Cardiac septum (tissue), 1 donor: Measurements from ENCODE around the gene EEA1. TPM values are rescaled to one million over a fixed set of nuclear protein-coding genes. Genes with fewer than 3 reads are reported as not detected.
"Not testable (repeated sequence)": the region's sequence is repeated elsewhere in the genome, so short reads cannot be mapped to it uniquely, and the experiment has no call there.

Experiments used
- DNase-seq: peaks from one replicate; pipeline ENCODE4 v3.0.0-alpha.2; 2020; ENCODE audit warnings: low spot score
- intact Hi-C: fragments of 100-400 bp; cut with DNase I; formaldehyde crosslinking; loops from one replicate; pipeline ENCODE4 v1.14.0; 2022
- total RNA-seq: library from RNA; stranded (reverse); fragmentation: NEBNext Ultra II Directional; extraction: Animal tissue kit (Norgen Biotek cat#: 25700); gene quantifications from one replicate; pipeline ENCODE4 v1.2.1, GENCODE V29; 2021
- donor health status: DM: no; HTN: no; CAD: no.

Gene EEA1
- total RNA-seq, 1 donor from 2014 or later: 34.1 TPM

DNA sequence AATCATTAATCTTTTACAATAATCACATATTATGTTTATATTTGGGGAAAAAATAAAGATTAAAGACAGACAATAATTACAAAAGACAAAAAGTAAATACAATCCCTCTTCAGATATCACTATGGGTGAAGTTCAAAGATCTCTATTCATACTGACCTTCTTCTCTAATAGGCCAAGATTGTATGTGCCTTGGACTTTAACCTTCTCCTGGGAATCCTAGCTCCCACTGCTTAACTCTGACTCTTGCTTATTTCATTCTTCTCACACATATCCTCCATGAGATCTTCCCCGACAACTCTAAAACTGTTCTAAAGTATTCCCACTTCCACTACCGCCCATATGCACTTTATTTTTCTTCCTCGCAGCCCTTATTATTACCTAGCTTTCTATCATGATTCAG lies 83.8 kb downstream of the EEA1 start:
- intact Hi-C loops: no loop called here
- DNase-seq: no peak

DNA sequence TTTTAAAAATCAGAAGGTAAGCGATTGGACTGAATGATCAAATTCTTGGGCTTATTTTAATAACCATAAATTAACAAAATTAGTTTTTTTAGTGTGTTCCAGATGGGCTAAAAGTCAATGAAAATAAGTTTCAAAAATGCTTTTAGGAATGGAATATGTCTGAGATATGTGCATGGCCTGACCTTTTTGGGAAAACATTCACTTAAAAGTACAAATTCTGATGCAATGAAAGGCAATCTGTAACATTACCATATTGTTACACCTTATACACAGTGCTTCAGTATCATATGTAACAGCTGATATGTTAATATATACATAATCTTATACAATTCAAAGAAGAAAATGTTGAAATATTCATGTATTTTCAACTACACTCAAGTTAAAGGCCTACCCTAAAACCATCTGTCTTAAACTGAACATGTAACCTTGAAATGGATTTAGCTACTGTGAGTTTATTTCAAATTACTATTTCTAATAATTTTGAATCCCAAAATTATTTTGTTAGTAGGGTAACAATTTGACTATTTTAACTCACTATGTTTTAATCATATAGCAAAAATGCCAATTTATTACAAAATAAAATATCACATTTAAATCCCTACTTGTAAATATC lies 84.8 kb downstream of the EEA1 start:
- no peak for DNase-seq
- intact Hi-C loops: no loop called here

DNA sequence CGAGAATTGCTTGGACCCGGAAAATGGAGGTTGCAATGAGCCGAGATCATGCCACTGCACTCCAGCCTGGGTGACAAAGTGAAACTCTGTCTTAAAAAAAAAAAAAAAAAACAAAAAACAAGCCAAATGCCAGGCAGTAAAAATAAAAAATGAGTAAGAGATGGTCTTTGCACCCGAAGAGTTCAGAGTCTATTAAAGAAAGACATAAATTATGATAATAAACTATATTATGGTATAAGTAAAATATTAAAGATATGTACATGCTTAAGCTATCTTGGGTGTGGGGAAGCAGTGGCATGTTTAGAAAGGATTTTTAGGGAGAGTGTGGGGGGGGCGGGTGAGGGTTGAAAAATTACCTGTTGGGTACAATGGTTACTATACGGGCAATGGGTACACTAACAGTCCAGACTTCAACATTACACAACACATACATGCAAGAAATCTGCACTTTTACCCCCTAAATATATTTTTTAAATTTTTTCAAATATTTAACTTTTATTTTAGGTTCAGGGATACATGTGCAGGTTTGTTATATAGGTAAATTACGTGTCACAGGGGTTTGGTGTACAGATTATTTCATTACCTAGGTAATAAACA lies 99.3 kb downstream of the EEA1 start:
- DNase-seq: no peak
- intact Hi-C loops: no loop called here

DNA sequence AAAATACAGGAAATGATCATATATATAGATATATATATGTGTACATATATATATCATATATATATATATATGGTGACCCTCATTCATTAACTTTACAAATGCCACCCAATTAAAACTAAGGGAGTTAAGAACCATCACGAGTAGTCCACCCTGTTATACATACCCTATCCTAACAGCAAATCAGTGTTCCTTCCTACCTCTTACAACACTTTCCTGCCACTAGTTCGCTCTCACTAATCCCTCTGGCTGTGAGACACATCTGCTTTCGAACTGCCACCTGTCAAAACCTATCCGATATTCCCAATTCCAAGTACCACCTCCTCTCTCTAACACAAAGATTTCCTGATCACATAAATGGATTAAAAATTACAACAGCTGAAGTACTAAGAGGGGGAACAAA lies 100.5 kb downstream of the EEA1 start:
- DNase-seq: no peak
- intact Hi-C loops: no loop called here

DNA sequence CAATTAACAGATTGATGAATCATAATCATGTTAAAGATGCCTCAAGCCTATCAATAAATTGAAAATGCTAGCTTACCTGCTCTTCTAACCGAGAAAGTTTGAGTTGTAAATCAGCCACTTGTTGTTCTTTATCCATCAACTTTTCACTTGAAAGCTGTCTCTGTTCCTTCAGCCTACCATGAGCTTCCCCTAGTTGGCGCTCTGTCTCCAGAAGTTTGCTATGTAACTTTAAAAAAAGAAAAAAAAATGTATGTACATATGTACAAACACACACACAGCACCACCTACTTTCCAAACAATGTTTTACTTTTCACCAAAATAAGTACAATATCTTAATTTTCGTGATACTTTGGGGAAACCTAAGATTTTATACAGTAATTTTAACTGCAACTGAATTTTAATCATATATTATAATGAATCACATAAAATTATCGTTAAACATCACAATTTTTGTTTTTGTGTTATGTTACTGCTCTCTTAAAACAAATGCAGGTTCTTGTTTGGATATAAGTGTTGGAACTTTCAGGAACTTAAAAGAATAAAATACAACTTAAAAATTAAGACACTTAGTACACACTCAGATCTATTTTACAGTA lies 101.2 kb downstream of the EEA1 start:
- no peak for DNase-seq
- intact Hi-C loops: no loop called here

DNA sequence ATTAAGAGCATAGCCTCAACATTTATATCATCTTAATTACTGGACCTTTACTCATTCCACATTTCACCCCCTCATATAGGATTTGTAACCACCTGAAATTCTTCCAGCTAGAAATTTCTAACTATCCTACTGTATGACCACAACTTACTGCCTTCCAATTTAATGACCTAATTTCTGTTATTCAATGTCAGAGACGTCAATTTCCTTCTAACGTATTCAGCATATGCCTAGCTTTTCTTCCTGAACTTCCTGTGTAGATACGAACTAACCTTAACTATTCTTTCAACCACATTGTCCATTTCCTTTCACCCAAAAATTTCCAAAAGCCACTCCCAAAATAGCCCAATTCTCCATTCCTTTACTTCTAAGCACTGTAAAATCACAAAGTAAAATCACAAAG lies 108.0 kb downstream of the EEA1 start:
- DNase-seq: no peak
- intact Hi-C loops: no loop called here

DNA sequence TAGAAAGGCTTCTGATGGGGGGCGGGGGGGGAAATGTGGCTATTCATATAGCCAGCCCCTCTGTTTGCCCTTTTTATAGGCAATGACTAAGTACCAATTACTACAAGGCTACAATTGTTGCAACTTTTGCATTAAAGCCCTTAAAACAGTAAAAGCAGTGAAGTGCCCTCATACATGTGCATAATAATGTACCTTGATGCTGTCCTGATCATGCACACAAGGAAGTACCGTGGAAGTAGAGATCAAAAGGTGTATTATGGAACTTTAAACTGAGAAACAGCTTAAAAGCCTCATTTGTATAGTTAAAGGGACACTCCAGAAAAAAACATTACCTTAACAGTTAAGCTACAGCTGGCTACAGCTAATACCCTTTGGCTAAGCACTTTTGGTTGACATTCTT lies 114.5 kb downstream of the EEA1 start:
- intact Hi-C loops: no loop called here
- DNase-seq: no peak

DNA sequence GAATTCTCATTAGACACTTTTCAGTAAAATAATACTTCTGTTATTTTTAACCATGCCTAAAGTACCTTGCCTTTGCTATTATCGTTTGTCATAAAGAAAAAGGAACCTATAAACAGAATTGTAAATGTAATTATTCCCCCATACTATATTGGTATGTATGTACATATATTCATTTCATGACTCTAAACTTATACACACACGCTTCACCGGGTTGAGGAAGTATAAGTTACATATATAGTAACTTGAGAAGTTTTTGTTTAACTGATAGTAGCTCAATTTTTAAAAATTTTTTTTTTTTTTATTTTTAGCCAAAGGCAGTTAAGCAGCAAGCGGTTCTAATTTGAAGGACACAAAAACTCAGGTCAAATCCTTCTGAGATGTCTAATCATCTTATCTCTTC lies 118.7 kb downstream of the EEA1 start:
- intact Hi-C loops: no loop called here
- DNase-seq: no peak

DNA sequence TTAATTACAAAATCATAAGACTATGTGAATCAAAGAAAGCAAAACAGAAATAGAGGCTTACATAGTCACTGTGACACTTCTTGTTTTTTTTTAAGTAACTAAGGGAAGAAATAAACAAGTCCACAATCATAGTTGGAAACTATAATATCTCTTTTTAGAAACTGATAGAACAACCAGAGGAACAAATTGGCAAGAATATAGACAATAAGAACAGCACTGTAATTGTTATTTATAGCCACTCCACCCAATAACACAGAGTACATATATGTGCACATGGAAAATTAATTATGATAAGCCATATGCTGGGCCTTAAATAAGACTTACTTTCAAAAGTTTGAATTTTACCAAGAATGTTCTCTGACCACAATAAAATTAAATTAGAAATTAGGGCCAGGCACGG lies 125.2 kb downstream of the EEA1 start:
- DNase-seq: no peak
- intact Hi-C loops: no loop called here

DNA sequence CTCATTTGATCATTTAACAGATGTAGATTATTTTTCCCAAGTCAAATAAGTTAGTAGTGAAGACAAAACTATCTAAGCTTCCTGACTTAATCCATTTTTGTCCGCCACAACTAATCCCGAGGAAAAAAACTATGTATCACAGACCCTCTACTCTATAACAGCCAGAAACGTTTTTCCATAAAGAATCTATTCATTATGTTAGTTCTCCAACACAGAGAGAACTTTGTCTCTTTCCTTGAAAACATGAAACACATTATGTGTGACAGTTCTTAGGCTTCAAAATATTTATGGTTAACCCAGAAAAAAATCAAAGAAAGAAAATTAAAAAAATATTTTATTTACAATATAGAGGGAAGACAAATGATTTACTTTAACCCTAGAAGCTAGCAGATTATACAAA lies 126.2 kb downstream of the EEA1 start:
- intact Hi-C loops: no loop called here

DNA sequence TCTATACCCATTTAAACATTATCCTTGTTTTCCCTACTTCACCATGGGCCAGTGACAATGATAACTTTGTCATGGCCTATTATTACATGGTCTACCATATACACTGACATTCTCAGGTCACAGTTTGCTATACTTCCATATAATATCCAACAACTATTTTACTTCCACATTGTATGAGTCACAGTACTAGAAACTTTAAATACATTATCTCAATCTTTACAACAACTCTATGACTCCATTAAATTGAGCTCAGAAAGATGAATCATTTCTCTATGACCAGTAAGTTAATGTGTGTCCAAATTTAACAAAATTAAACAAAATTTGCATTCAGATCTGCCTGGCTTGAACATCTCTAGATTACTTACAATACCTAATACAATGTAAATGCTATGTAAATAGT lies 132.4 kb downstream of the EEA1 start:
- intact Hi-C loops: no loop called here
- DNase-seq: no peak

More for the DNA sequence above, 126.2 kb downstream of the EEA1 start:
- DNase-seq: no peak

DNA sequence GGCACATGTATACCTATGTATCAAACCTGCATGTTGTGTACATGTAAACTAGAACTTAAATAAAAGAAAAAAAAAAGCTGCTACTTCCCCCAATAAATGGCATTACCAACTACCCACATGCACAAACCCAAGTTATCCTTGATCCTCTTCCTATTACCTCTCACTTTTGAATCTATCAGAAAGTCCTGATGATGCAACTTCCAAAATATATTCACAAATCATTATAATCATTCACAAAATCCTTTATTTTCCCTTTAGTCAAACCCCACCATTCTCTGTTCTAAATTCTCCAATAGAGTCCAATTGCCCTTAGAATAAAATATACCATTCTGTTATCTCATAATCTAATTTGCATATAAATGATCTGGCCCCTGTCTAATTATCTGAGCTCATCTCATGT lies 134.3 kb downstream of the EEA1 start:
- no peak for DNase-seq
- intact Hi-C loops: no loop called here

DNA sequence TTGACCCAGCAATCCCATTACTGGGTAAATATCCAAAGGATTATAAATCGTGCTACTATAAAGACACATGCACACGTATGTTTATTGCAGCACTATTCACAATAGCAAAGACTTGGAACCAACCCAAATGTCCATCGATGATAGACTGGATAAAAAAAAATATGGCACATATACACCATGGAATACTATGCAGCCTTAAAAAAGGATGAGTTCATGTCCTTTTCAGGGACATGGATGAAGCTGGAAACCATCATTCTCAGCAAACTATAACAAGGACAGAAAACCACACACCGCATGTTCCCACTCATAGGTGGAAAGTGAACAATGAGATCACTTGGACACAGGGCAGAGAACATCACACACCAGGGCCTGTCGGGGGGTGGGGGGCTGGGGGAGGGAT lies 134.7 kb downstream of the EEA1 start:
- intact Hi-C loops, DNase-seq: not testable (repeated sequence)

DNA sequence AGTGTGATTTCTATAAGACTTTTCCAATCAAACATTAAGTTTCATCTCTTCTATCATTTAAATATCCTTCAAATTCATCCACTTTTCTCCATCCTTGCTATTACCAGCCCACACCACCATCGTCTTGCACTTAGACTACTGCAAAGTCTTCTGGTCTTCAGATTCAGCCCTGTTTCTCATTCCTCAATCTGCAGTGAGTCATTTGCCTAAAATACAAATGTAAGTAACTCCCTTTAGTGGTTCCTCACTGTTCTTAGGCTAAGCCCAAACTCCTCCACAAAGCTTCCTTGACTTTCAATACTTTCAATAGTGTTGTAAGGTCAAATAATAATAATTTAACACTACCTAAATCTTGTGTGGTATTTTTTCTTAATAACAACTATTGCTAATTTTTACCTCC lies 143.1 kb downstream of the EEA1 start:
- intact Hi-C loops: loop anchor here (5.0 kb wide), 1 partner anchor 141 kb away; the partner anchor contains the start of gene EEA1
- no peak for DNase-seq

DNA sequence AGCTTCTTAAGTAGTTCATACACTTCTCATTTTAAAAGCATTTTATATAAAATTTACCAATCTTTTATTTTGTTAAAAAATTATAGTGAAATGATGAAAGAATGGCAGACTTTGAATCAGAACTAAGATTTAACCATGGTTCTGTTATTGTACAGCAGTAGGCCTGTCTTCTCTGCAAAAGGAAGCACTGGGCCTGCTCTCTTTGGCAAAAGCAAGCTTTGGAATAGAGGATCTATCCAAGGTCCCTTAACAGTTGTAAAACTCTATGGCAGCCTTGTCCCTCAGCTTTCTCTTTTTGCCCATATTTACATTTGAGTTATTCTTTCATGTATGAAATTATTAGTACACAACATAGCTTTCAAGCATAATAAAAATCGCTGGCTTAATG lies 143.5 kb downstream of the EEA1 start:
- intact Hi-C loops: loop anchor here (5.0 kb wide), 1 partner anchor 142 kb away; the partner anchor contains the start of gene EEA1
- no peak for DNase-seq

DNA sequence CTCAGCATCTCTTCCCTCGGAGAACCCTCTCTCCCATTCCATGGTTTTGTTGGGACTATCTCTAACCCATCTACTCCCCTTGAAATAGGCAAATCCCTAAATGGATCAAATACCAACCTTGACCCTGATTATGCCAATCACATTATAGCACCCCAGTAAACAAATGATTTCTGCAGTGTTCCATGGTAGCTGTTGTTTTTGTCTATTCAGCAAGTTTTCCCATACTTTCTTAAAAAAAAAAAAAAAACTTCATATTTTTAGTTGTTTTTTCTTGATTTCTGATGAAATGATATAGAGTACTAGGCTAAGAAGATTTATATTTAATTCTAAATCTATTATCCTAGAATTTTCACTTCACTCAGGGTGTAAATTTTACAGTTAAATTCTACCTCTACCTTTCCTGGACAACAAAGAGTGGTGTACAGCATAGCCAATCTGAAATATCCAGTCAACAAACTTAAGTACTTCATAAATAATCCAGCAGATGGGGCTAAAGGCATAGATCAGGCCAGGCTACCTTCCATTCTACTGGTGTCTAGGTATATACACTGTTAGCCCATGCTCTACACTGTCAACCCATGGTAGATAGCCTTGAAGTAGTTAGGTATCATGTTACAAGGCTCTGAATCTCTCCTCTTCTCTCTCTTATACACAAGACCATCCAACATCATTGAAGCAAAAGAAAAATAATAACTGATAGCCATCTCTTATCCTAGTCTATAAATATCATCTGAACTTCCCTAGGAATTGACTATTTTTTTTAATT lies 144.1 kb downstream of the EEA1 start:
- intact Hi-C loops: loop anchor here (5.0 kb wide), 1 partner anchor 142 kb away; the partner anchor contains the start of gene EEA1
- DNase-seq: no peak

DNA sequence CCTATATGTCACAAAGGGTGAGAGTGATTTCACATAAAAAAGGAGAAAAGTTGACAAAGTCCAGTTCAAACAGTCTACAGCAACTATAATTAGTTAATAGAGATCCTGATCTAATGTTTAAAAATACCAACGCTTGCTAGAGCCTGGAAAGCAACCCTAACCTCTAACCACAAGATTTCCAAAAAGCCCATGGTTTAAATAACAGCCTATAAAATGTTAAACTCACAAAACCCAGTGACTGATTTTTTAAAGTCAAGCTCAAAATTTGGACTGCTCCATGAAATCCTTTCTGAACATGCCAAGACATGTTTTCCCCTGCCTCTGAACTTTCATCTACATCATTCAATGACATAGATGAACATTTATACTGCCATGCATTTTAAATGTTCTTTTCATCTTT lies 144.7 kb downstream of the EEA1 start:
- no peak for DNase-seq
- intact Hi-C loops: no loop called here

DNA sequence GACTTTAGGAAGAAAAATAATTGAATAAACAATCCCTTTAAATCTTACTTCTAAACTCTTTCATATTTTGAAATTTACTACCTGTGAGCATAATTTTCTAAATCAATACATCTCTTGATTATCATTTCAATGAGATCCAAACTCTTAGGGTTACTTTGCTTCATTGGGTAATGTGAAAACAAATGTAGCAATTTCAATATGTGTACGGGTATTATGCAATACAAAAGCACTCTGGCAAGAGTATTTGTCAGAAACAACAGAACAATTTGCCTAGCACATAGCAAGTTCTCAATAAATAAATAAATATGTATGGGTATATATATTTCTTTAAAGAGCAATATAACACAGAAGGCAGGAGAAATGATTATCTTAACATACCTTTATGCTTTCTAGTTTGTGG lies 149.2 kb downstream of the EEA1 start:
- DNase-seq: no peak
- intact Hi-C loops: no loop called here

DNA sequence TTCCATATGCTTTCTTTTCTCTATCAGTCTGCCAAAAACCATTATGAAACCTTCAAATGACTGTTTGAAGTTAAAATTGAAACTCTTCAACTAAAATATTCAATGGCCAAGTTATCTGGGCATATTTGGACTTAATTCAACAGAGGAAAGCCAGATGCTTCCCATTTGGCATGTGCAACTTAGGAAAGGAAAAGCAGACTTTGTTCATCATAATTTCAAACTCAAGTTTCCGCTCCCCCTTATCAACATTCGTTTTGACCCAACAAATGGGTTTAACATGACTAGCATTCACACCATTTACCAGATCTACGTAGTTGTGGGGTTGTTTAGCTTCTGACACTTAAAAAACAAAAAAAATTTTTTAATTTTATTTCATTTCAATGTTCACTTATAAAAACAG lies 150.6 kb downstream of the EEA1 start:
- DNase-seq: no peak
- intact Hi-C loops: no loop called here

DNA sequence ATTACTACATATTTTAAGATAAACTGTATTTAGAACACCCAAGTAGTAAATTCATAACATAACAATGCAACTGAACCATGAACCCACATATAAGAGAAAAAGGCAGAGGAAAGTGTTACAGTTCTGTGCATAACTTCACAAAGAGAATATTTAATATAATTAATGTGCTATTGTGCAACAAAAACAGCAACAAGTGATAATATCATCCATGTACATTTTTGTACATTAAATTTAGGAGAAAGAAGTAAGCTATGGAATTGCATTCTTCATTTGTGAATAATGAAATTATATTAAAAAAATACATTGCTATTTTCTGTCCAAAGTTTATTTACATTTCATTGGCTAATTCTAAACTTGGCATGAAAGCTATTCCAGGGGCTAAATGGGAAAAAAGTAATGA lies 153.7 kb downstream of the EEA1 start:
- intact Hi-C loops: no loop called here
- DNase-seq: no peak

DNA sequence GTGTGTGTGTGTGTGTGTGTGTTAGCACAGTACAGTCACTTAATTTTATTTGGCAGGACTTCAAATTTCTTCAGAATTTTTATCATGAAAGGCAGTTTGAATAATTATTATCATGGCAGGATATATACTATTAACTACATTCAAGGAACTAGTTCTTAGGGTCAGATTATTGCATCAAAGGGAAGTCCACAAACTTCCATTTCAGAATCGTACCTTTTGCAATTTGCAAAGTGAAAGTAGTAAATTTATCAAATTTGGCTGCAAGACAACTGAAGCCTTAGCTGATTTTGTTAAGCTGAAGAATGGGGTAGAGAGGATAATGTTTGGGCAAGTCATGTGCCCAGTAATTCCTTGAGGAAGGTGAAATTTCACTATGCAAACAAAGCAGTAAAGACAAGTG lies 158.1 kb downstream of the EEA1 start:
- intact Hi-C loops: no loop called here
- no peak for DNase-seq
